Fibroblast of lung (primary cell): ENCODE results near the gene APC2. TPM values are rescaled to one million over a fixed set of nuclear protein-coding genes. Genes with fewer than 3 reads are reported as not detected.

ENCODE experiments used
- DNase-seq, 2 donors: peaks; one replicate each; pipeline versions ENCODE4 v3.0.0 to v3.0.0-alpha.2; 2010; ENCODE audit warnings: low read depth in 2 of 2
- H2AFZ ChIP-seq: 2 replicates; pipeline ENCODE4 v1.5.1; 2012; ENCODE audit warnings: low read length, control low read depth, inconsistent platforms
- H3K27ac ChIP-seq: 2 replicates; pipeline ENCODE4 v1.5.1; 2011; ENCODE audit warnings: low read length, control low read depth; ENCODE audit not compliant: insufficient read depth
- H3K27me3 ChIP-seq: 2 replicates; pipeline ENCODE4 v1.5.1; 2011; ENCODE audit warnings: mild to moderate bottlenecking, low read length; ENCODE audit not compliant: control insufficient read depth, insufficient read depth
- H3K36me3 ChIP-seq: 2 replicates; pipeline ENCODE4 v1.5.1; 2011; ENCODE audit warnings: low read length; ENCODE audit not compliant: control insufficient read depth, insufficient read depth
- H3K4me1 ChIP-seq: 2 replicates; pipeline ENCODE4 v1.5.1; 2011; ENCODE audit warnings: low read length; ENCODE audit not compliant: control insufficient read depth, insufficient read depth; ENCODE audit errors: extremely low read depth
- H3K4me2 ChIP-seq: 2 replicates; pipeline ENCODE4 v1.5.1; 2011; ENCODE audit warnings: low read length, control low read depth; ENCODE audit not compliant: insufficient read depth; ENCODE audit errors: extremely low read depth
- H3K4me3 ChIP-seq, 4 experiments: fragments of 200-600 bp in 1 of 4; sonication (generic) in 1 of 4; replicated peaks in 1 of 4; 2 replicates each; pipeline ENCODE4 v1.5.1; 2011 to 2016; ENCODE audit warnings: low read length in 4 of 4, low read depth in 3 of 4, mild to moderate bottlenecking in 3 of 4, control low read depth in 2 of 4, inconsistent platforms in 1 of 4, mixed read lengths in 1 of 4; ENCODE audit not compliant: insufficient read depth in 1 of 4; ENCODE audit errors: control extremely low read depth in 1 of 4
- H3K79me2 ChIP-seq: 2 replicates; pipeline ENCODE4 v1.5.1; 2012; ENCODE audit warnings: mild to moderate bottlenecking, low read length, inconsistent platforms; ENCODE audit not compliant: control insufficient read depth, insufficient read depth
- H3K9ac ChIP-seq: 2 replicates; pipeline ENCODE4 v1.5.1; 2011; ENCODE audit warnings: mild to moderate bottlenecking, low read length, control low read depth; ENCODE audit not compliant: insufficient read depth
- H3K9me3 ChIP-seq: 2 replicates; pipeline ENCODE4 v1.5.1; 2012; ENCODE audit warnings: low read depth, low read length; ENCODE audit not compliant: control insufficient read depth, insufficient read depth
- H4K20me1 ChIP-seq: 2 replicates; pipeline ENCODE4 v1.5.1; 2011; ENCODE audit warnings: low read length; ENCODE audit not compliant: control insufficient read depth, insufficient read depth; ENCODE audit errors: extremely low read depth
- EZH2 ChIP-seq: IDR thresholded peaks from 2 replicates; pipeline ENCODE4 v1.5.1; 2012; ENCODE audit warnings: low read length, control low read depth, mild to moderate bottlenecking; ENCODE audit errors: missing control alignments
- polyA plus RNA-seq, 2 donors: library from polyadenylated mRNA; depleted of rRNA in 1 of 2; stranded (reverse) in 1 of 2; unstranded in 1 of 2; fragments of >200 nt; gene quantifications; 2 replicates each; pipeline ENCODE4 v1.2.1, GENCODE V29; 2011 to 2012; ENCODE audit warnings: missing spikeins in 1 of 2
- total RNA-seq: library from RNA; depleted of rRNA; stranded (reverse); fragments of >200 nt; gene quantifications from 2 replicates; pipeline ENCODE4 v1.2.1, GENCODE V29; 2014
- TF ChIP-seq, protein P1 (sequence below), 2 donors: IDR thresholded peaks in 1 of 2; conservative IDR thresholded peaks in 1 of 2; 1 replicate in 1 of 2; 2 replicates in 1 of 2; pipeline ENCODE4 v1.5.1; 2011 to 2012; ENCODE audit warnings: low read length in 2 of 2, control low read depth in 1 of 2, inconsistent platforms in 1 of 2, low read depth in 1 of 2, mild to moderate bottlenecking in 1 of 2

APC2 gene
- total and polyA plus RNA-seq, 2 donors (not counting 1 experiment from before 2014, with no cell fraction given): 0.01 to 0.50 TPM

DNA sequence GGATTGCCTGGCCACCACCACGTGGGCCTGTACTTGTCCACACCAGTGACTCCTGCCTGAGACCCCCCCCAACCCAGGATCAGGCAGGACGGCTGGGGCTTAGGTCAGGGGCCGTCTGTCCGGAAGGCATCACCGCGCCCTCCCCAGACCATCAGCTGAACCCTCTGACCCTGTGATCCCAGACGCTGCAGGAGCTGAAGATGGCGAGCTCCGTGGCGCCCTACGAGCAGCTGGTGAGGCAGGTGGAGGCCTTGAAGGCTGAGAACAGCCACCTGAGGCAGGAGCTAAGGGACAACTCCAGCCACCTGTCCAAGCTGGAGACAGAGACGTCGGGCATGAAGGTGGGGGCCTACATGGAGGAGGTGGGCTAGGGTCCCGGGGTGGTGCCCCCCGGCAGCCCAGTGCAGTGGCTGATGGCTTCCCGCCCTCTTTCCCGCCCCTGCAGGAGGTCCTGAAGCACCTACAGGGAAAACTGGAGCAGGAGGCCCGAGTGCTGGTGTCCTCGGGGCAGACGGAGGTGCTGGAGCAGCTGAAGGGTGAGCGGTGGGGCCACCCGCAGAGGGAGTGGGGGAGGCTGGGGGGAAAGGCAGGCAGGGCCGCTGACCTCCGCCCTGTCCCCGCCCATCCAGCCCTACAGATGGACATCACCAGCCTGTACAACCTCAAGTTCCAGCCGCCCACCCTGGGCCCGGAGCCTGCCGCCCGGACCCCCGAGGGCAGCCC, 3.0 kb downstream of the APC2 start:
- Histone ChIP-seq H4K20me1 (no peaks in the 10 kb centered on the region), H3K9me3 (no peaks in the 10 kb centered on the region), H3K4me1 (peaks cover 3% of the 10 kb centered on the region), H3K9ac (no peak overlapping the region), H3K4me3 (no peak overlapping the region), H3K27ac (no peak overlapping the region), H2AFZ (no peak overlapping the region), H3K4me2 (no peak overlapping the region), H3K79me2 (no peaks in the 10 kb centered on the region), H3K27me3 (peaks cover 64% of the 10 kb centered on the region), H3K36me3 (no peaks in the 10 kb centered on the region)
- TF ChIP-seq, protein P1, sequence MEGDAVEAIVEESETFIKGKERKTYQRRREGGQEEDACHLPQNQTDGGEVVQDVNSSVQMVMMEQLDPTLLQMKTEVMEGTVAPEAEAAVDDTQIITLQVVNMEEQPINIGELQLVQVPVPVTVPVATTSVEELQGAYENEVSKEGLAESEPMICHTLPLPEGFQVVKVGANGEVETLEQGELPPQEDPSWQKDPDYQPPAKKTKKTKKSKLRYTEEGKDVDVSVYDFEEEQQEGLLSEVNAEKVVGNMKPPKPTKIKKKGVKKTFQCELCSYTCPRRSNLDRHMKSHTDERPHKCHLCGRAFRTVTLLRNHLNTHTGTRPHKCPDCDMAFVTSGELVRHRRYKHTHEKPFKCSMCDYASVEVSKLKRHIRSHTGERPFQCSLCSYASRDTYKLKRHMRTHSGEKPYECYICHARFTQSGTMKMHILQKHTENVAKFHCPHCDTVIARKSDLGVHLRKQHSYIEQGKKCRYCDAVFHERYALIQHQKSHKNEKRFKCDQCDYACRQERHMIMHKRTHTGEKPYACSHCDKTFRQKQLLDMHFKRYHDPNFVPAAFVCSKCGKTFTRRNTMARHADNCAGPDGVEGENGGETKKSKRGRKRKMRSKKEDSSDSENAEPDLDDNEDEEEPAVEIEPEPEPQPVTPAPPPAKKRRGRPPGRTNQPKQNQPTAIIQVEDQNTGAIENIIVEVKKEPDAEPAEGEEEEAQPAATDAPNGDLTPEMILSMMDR (conservative IDR thresholded peaks at IDR 0.05 in 1 of 2, IDR thresholded peaks at IDR 0.05 in 1 of 2; ENCODE audit: low read depth in 1 of 2, low read length in 2 of 2): no peak
- no peak for TF ChIP-seq EZH2
- no peak for DNase-seq

GRCh38 chr19:1453525-1454364, 3.8 kb downstream of the APC2 start:
- Histone ChIP-seq H3K4me3 (no peak overlapping the region), H3K36me3 (no peaks in the 10 kb centered on the region), H3K27ac (no peak overlapping the region), H3K79me2 (no peaks in the 10 kb centered on the region), H3K4me1 (peaks cover 3% of the 10 kb centered on the region), H4K20me1 (no peaks in the 10 kb centered on the region), H3K9ac (no peak overlapping the region), H3K27me3 (peaks cover 63% of the 10 kb centered on the region), H3K9me3 (no peaks in the 10 kb centered on the region), H3K4me2 (no peak overlapping the region), H2AFZ (no peak overlapping the region)
- DNase-seq: peak in 1 of 2 donors; percentile 24
- TF ChIP-seq, protein P1 (conservative IDR thresholded peaks at IDR 0.05 in 1 of 2, IDR thresholded peaks at IDR 0.05 in 1 of 2; ENCODE audit: low read depth in 1 of 2, low read length in 2 of 2): no peak
- TF ChIP-seq EZH2: peak; percentile 32

- no peaks in the 10 kb centered on the region for H3K9me3 ChIP-seq
- no peak overlapping the region for H3K4me3 ChIP-seq
- TF ChIP-seq EZH2: no peak
- TF ChIP-seq, protein P1 (conservative IDR thresholded peaks at IDR 0.05 in 1 of 2, IDR thresholded peaks at IDR 0.05 in 1 of 2; ENCODE audit: low read depth in 1 of 2, low read length in 2 of 2): no peak
- no peak overlapping the region for H3K9ac ChIP-seq
- H3K36me3 ChIP-seq: no peaks in the 10 kb centered on the region
- no peak overlapping the region for H3K27ac ChIP-seq
- peaks cover 3% of the 10 kb centered on the region for H3K4me1 ChIP-seq
- H3K27me3 ChIP-seq: peaks cover 52% of the 10 kb centered on the region
- H3K4me2 ChIP-seq: no peak overlapping the region
- H3K79me2 ChIP-seq: no peaks in the 10 kb centered on the region
- H2AFZ ChIP-seq: no peak overlapping the region
- no peak for DNase-seq
- no peaks in the 10 kb centered on the region for H4K20me1 ChIP-seq
Measured at GRCh38 chr19:1455002-1455335, 5.0 kb downstream of the APC2 start.
